ENCODE measurements around the gene EML1.

Gene EML1

DNA sequence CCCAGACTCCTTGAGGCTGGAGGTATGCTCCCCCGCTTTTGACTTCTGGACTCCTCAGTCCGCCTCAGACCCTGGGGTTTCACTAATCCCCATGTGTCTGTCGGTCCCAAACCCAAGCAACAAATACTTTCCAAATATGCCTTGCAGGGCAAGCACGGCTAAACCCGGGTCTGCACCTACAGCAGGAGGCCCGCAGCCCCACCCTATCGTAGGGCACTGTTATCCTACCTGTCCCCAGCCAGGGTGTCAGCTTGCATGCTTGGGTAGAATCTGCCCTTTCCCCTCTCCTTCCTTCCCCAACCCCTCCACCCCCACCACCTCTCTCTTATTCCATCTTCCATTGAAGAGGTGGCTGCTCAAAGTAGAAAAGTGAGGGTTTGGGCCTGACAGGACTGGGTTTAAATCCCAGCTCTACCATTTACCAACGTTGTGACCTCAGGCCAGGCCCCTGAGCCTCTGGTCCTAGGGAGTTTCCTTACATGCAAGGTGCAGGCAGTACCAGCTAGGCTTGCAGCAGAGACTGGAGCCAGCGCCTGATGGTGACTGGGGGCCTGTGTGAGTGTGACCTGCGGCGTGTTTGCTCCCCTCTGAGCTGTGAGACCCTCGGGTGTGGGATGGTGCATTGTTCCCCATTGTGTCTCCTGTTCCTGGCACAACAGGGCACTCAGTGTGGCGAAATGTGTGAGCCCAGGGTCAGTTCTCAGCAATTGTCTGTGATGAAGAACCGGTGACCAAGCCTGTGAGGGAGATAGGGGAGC lies 11.2 kb upstream of the EML1 start:
- DNase-seq, result no peak

DNA sequence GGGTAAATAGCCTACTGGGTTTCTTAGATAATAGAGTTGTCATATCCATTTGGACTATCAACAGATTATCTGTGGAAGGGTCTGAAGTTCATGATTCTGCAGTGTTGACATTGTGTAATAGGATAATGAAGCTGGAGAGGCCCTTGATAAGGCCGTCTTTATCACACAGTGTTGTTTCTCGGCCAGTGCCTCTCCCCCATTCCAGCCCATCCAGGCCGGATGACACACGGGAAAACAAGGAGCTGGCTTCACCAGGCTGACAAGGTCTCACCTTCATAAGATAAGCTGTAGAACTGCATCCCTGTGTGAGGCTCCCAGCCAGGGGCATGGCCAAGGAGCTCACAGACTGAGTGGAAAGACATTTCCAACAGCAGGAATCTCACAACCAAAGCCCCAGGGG lies 8.7 kb upstream of the EML1 start:
- DNase-seq, result no peak

DNA sequence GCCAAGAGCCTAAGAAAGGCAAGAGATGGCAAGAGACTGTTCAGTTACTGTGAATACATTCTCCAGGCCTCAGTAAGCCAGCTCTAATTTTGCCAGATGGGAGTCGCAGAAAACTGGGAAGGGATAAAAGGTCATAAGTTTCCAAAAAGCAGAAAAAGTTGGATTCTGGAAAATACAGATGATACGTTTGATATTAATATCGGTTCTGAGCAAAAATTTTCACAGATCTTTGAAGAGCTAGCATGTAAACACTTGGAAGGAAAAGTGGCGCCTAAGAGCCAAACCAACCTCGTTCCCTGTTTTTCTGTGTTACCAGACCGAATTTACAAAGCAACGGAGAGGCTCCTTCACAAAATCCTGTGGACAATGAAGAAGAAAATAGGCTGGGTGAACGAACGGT lies 7.8 kb upstream of the EML1 start:
- no peak for DNase-seq

DNA sequence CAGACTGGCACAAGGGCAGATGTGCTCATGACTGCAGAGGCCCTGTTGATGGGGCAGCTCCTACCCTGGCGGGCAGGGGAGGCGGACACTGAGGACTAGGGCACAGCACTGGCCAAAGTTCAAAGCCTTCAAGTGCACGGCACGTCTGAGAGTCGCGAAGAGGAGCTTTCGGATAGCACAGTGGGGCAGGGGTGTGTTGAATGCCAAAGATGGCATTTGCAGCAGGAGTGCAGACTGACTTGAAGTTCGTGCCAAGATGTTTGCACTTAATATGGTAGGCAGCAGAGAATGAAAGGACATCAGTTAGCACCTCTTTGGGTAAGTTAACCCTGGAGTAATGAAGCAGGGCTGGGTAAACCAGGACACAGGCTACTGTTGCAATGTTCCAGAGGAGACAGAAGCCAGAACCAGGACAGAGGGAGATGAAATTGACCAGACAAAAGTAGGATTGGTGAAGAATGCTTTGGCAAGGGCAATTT lies 6.7 kb upstream of the EML1 start:
- no peak for DNase-seq

DNA sequence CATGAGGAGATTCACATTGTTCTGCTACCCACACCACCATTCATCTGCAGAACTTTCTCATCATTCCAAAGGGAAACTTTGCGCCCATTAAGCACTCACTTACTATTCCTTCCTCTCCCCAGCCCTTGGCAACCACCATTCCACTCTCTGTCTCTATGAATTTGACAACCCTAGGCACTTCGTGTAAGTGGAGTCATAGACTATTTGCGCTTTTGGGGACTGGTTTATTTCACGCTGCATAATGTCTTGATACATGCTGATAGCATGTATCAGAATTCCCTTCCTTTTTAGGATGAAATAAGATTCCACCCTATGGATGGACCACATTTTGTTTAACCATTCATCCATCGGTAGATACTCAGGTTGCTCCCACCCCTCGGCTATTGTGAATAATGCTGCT lies 4.5 kb upstream of the EML1 start:
- no peak for DNase-seq

DNA sequence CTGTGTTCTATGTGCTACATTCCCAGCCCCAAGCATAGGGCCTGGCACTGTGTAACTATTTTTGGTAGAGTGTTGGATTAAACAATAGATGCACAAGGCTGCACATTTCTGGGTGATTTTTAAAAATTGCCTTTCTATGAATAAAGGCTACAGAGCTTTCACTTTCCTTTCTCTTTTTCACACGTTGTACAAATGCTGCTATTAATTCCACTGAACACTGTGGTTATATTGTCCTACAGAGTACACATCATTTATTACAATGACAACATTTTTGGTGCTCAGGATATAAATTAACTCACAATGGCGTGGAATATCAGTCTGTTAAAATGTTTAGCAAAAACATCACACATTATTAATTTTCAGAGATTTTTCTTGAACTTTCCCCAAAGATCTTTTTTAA lies 3.6 kb upstream of the EML1 start:
- no peak for DNase-seq

DNA sequence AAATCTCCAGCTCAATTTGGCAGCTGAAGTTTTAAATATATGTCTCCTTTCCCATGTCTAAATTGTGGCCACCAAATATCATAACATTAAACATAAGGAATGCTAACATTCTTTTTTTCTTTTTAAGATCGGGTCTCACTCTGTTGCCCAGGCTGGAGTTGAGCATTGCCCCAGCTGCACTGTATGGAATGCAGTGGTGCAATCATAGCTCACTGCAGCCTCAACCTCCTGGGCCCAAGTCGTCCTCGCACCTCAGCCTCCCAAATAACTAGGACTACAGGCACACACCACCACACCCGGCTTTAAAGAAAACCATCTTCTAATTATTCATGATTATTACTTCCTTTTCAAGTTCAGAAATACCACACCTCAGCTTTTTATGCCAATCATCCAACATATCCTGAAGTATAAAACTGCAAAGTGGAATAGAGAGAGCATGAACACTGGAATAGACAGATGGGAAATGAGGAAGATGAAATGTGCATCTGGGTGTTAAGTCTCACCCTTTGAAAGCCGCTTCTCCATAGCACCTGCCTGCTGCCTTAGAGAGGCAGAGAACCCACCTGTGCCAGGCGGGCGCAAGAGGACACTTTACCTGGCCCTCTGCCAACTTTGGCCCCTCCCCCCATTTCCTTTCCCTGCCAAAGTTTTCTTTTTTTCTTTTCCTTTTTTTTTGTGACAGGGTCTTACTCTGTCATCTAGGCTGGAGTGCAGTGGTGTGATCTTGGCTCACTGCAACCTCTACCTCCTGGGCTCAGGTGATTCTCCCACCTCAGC lies 2.8 kb upstream of the EML1 start:
- DNase-seq, result no peak

DNA sequence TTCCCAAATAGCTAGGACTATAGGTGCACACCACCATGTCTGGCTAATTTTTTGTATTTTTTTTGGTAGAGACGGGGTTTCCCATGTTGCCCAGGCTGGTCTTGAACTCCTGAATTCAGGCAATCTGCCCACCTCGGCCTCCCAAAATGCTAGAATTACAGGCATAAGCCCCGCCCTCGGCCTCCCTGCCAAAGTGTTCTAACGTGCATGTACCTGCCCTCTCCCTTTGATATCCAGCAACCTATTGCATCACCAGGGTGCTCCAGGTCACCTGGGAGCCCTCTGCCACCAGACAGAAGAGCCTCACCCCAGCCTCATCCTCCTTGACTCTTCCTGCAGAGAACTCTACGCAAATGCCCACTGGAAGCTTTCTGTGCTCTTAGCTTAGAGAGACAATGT lies 2.2 kb upstream of the EML1 start:
- DNase-seq, result no peak

DNA sequence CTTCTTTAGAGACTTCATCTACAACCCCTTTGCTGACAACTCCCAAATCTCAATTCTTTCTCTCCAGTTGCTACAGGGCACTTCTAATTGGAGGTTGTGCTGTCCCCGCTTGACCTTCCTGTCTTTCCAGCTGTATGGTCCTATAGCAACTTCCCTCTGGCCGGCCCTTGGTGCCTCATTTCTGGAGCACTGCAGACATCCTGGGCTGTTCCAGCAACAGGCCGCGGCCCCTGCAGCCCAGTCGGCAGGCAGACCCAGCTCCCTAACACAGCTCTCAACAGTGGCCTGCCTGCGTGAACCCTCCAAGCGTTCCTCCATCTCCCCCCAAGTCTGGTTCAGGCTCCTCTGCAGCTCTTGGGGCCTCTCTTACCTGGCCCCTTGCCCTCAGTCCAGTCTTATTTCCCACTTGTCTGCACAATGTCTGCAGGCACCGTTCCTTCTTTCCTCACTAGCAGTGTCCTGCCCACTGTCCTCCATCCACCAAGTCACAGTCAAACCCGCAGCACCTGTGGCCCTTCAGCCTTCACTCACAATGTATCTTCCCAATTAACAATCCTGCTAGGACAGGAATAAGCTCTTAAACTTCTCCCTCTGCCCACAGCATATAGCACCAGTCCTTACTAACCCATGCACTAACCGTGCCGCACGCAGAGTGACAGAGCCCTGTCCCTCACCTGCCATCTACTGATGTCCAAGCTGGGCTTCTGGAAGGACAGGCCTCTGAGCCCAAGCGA lies 1.6 kb upstream of the EML1 start:
- no peak for DNase-seq

DNA sequence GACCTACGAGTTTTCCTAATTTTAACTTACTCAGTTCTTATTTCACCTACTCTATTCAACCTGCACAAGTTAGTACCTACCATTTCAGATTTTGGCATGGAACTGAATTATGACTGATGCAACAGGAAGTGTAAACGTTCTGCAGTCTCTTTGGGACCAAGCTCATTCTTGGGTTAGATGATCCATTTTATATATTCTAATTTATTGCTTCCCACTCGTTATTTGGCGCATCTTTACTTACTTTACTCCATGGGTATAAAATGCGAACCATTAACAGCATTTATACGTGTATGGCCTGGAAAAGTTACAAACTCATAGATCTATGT lies 1.0 kb upstream of the EML1 start:
- no peak for DNase-seq

DNA sequence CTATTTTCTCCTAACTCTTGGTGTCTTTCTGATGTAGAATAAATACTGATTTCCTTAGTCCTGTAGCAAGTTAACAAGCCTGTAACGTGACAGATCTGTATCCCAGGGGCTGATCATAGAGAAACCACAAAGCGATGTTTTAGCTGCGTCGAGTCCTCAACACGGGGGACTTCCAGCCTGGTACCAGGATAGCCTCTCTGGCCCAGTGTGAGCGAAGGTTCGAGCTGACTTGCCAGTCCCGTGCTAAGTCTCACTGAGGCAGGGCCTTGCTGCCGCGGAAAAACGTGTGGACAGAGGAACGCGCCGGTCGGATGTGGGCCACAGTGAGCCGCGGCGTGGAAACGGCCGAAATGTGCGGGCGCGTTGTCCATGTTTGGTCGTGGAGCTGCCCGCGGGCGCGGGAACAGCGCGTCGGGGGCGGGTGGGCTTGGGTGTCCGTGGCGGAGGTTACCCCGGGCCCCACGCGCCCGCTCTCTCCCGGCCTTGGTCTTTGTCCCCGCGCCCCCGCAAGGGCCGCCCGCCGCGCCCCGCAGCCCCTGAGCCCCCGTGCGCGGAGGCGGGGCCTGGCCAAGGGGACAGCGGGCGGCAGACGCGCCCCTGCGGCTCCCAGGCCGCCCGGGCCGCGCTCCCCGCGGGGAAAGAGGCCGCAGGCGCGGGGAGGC lies 531 bp upstream of the EML1 start:
- DNase-seq, result peak; percentile 29 to 32

DNA sequence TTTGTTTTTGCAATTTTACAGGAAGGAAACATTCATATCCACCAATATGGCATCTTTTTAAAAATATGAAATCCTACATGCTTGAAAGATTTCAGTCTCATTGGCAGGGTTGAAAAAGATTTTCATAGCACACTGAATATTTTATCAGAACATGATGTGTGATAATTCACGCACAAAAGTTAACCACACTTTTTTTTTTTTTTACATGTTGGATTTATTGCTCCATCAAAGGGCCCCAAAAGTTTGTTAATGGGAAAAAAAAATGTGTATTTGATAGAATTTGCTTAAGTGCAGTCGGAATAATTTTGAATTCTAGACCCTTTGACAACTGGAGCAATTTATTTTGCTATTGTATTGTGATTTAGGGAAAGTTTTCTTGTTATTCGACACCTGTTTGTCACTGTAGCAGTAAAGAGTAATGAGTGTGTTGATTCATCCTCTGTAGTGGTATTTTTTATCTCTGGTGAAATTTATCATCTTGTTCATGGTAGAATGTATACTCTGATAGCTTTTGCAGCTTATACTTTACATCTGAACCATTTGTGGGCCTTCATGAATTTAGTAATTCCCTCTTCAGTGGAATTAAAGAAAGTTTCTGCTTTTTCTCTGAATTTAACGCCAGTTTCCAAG lies 1.1 kb downstream of the EML1 start:
- no peak for DNase-seq

DNA sequence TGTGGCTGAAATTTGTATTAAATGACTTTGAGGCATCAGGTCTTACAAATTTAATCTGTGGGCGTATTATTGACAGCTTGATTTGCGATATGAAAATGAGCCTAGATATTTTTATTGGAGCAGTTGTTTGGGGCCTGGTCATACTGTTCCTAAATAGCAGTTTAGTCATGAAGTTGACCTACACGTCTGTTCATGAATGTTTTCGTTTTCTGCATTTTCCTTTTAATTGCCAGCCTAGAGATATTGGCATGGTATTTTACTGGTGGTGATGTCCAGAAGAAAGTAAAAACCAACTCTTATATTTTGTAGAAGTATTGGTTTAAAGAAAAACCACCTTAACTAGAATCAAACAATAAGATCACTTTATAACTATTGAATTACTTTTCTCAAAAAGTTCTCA lies 1.8 kb downstream of the EML1 start:
- DNase-seq, result no peak

DNA sequence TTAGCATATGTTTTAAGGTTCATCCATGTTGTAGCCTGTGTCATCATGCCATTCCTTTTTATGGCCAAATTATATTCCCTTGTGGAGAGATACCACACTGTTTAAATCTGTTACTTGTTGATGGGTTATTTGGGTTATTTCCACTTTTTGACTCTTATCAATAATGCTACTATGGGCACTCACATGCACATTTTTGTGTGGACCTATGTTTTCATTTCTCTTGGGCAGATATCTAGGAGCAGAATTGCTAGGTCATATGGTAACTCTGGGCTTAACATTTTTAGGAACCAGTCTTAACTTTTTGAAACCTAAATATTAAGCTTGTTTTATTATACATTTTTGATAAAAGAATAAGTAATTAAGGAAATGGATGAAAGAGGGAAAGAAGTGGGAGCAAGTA lies 4.0 kb downstream of the EML1 start:
- DNase-seq, result no peak

DNA sequence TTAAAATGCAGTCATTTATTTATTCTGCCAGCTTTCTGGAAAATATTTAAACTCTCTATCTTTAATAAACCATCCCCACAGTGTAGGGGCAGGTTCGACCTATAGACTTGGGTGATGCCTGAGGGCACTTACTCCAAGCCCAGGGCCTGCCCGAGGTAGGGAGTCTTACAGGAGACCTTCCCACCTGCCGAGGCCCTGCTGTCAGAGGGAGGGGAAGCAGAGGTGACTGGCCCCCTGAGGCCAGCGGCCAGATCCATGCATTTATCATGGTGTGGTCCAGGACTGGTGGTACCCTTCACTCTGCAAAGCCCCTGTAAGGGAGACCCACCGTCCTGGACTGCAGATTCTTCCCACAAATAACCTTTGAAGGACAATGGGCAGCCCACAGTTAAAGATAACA lies 7.6 kb downstream of the EML1 start:
- no peak for DNase-seq

DNA sequence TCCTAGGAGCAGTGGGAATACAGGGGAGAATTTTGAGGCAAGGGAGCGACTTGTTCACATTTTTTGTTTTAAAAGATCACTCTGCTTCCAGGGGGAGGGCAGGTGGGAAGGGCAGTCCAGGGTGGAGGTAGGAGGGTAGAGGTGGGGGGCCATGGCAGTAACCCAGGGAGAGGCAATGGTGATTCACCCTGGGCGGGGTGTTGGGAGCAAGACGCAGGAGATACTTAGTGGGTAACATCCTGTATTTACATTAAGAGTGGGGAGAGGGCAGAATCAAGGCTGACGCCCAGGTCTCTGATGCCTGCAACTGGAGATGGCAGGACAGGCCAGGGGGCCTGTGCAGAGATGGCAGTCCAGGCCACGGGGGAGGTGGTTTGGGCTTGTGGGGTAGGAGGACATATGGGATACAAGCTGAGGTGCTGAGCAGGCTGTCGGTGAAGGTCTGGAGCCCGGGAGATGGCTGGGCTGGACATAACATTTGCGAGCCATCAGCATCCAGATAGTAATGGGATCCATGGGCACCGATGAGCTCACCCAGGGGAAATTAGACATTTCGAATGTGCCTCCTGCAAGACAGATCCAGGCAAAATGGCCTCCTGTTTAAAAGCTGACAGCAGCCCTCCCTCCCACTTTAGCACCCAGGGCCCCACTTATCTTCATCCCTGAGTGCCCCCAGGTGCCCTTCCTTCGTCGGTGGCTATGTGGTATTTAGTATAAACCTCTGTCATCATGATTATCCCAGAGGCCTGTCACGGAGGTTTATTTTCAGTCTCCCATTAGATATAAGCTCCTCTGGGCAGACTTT lies 9.3 kb downstream of the EML1 start:
- no peak for DNase-seq

DNA sequence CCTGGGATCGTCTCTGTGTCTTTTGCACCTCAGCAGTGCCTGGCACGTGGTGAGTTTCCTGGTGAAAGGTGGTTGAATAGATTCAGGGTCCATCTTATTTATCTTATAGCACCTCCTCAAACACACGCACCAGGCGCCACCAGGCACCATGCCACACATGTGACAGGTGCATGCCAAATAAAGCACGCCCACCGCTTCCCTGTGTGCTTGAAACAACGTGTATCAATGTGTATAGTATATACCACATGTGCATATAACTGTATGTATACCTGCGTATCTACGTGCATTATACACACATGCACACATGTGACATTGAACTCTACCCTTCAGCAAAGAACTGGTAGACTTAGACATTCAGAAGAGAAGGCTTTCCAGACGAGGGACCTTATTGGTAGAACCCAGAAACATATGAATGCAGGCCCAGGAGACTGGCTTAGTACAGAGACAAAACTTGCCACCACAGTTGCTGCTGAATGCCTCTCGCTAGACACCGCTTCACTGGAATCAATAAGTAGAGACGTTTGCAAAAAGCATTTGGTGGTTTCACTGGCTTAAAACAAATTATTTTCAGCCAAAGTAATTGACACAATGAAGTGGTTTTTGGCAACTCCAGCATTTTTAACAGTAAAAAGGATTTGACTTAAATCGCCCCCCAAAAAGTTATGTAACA lies 10.0 kb downstream of the EML1 start:
- no peak for DNase-seq

DNA sequence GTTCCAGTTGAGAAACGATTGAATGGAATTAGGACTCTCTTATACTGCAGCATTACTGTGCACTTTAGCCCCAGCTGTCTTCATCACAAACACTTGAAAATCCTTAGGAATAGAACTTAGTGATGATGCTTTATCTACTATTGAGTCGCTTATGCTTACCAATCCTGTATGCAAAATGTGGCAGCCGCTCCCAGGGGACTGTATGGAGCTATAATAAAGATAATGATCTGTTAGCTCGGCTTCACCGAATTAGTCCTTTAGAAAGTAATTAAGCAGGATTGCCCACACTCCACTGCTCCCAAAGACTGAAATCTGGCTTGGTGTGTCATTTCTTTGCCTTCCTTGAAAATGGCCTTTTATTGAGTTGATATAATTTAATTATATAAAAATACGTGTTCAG lies 10.6 kb downstream of the EML1 start:
- no peak for DNase-seq

DNA sequence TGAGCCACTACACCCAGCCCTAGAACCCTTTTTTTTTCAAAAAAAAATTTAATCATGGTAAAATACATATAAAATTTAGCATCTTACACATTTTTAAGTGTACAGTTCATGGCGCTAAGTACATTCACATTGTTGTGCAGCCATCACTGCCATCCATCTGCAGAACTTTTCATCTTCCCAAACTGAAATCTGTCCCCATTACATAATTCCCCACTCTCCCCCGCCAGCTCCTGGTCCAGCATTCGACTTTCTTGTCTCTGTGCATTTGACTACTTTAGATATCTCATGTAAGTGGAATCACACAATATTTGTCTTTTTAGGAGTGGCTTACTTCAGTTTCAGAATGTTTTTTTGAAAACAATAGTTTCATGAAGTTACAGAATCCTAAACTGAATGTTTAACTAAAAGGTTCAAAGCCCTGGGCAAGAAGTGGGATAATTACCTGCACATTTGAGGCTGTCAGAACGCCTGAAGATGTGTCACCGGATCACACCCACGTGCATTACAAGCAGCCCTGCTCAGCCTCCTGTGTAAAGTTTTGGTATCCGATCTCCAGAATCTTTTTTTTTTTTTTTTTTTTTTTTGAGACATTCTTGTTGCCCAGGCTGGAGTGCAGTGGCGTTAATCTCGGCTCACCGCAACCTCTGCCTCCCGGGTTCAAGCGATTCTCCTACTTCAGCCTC lies 12.7 kb downstream of the EML1 start:
- DNase-seq, result no peak

DNA sequence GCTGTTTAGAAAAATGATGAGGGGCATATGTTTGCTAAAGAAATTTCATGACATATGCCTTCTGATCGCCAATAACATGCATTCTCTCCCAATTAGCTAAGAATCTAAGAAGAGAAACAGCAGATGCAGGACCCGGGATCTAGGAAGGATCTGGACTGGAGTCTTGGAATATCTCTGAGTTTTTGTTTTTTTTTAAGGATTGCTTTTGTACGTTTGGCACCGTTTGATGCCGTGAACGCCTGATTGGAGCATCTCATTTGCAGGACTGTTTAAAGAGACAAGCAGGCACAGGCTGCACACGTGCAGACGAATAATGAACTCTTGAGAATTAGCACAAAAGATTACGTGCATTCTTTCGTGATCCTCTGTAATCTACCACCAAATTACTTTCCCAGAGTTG lies 13.6 kb downstream of the EML1 start:
- no peak for DNase-seq
